HepG2 (cell line): Measurements from ENCODE around the gene ABCC10. TPM values are rescaled to one million over a fixed set of nuclear protein-coding genes. Genes with fewer than 3 reads are reported as not detected.

ENCODE experiments used
- ATM ChIP-seq: fragments of 450-650 bp; IDR thresholded peaks from 2 replicates; pipeline ENCODE4 v1.7.1; 2017; ENCODE audit warnings: mild to moderate bottlenecking, borderline replicate concordance
- BCL6 ChIP-seq: IDR thresholded peaks from 2 replicates; pipeline ENCODE4 v1.6.1; 2016; ENCODE audit warnings: missing genetic modification reagents, missing compliant biosample characterization
- HOXA3 ChIP-seq: sonication (generic); formaldehyde crosslinking; IDR thresholded peaks from 2 replicates; pipeline ENCODE4 v1.5.0; 2020; ENCODE audit warnings: missing genetic modification reagents
- MTA3 ChIP-seq: sonication (generic); formaldehyde crosslinking; IDR thresholded peaks from 2 replicates; pipeline ENCODE4 v1.4.0; 2020; ENCODE audit warnings: missing genetic modification reagents
- NR2F2 ChIP-seq: IDR thresholded peaks from 2 replicates; pipeline ENCODE4 v1.6.1; 2012; ENCODE audit warnings: low read depth, inconsistent platforms, borderline replicate concordance
- RAD21 ChIP-seq: fragments of 450-650 bp; formaldehyde crosslinking; IDR thresholded peaks from 2 replicates; pipeline ENCODE4 v1.5.0; 2020; ENCODE audit warnings: mild to moderate bottlenecking
- RBM39 ChIP-seq: fragments of 200-400 bp; formaldehyde crosslinking; IDR thresholded peaks from one replicate; pipeline ENCODE4 v1.6.1; 2018; ENCODE audit warnings: antibody characterized with exemption, mild to moderate bottlenecking, low read depth, low read length; ENCODE audit not compliant: poor library complexity, severe bottlenecking
- SCMH1 ChIP-seq: sonication (generic); formaldehyde crosslinking; IDR thresholded peaks from 2 replicates; pipeline ENCODE4 v1.9.0; 2021; ENCODE audit warnings: missing genetic modification reagents, mild to moderate bottlenecking, borderline replicate concordance
- SP2 ChIP-seq: sonication (generic); formaldehyde crosslinking; IDR thresholded peaks from 2 replicates; pipeline ENCODE4 v1.5.1; 2020; ENCODE audit warnings: mild to moderate bottlenecking, missing genetic modification reagents
- STAT5B ChIP-seq: sonication (generic); formaldehyde crosslinking; IDR thresholded peaks from 2 replicates; pipeline ENCODE4 v1.4.0; 2020; ENCODE audit warnings: missing genetic modification reagents
- TOPORS ChIP-seq: sonication (generic); formaldehyde crosslinking; IDR thresholded peaks from 2 replicates; pipeline ENCODE4 v1.8.0; 2023; ENCODE audit warnings: mild to moderate bottlenecking, missing genetic modification reagents
- U2AF2 ChIP-seq: fragments of 200-400 bp; formaldehyde crosslinking; IDR thresholded peaks from 2 replicates; pipeline ENCODE4 v1.6.1; 2017; ENCODE audit warnings: low read depth, mild to moderate bottlenecking, low read length
- ZFP37 ChIP-seq: sonication (generic); formaldehyde crosslinking; IDR thresholded peaks from 2 replicates; pipeline ENCODE4 v1.4.0; 2020; ENCODE audit warnings: missing genetic modification reagents, borderline replicate concordance
- ZNF619 ChIP-seq: sonication (generic); formaldehyde crosslinking; IDR thresholded peaks from 2 replicates; pipeline ENCODE4 v1.4.0; 2020; ENCODE audit warnings: mild to moderate bottlenecking, missing genetic modification reagents
- ZNF878 ChIP-seq: sonication (generic); formaldehyde crosslinking; IDR thresholded peaks from 2 replicates; pipeline ENCODE4 v1.8.1; 2023; ENCODE audit warnings: mild to moderate bottlenecking, missing genetic modification reagents, moderate library complexity
- ZSCAN21 ChIP-seq: sonication (generic); formaldehyde crosslinking; IDR thresholded peaks from 2 replicates; pipeline ENCODE4 v1.8.0; 2022; ENCODE audit warnings: mild to moderate bottlenecking, missing genetic modification reagents, moderate library complexity, borderline replicate concordance
- ZSCAN25 ChIP-seq: sonication (generic); formaldehyde crosslinking; IDR thresholded peaks from 2 replicates; pipeline ENCODE4 v1.8.0; 2022; ENCODE audit warnings: mild to moderate bottlenecking, missing genetic modification reagents
- polyA plus RNA-seq, 8 experiments: library from polyadenylated mRNA; depleted of rRNA in 3 of 8; stranded (reverse) in 7 of 8; unstranded in 1 of 8; fragments of >200 nt; fragmentation: Illumina TruSeq in 4 of 8; extraction: Trizol in 4 of 8; gene quantifications; 2 replicates each; pipeline versions ENCODE4 v1.2.1 to v1.2.3, GENCODE V29; 2011 to 2016; ENCODE audit warnings: low read depth in 4 of 8, missing spikeins in 1 of 8, mixed read lengths in 1 of 8; ENCODE audit not compliant: insufficient read depth in 1 of 8
- total RNA-seq, 5 experiments: library from RNA; depleted of rRNA; stranded (reverse); fragments of >200 nt; fragmentation: Illumina TruSeq; extraction: Trizol; gene quantifications; 2 replicates each; pipeline ENCODE4 v1.2.3, GENCODE V29; 2016; ENCODE audit warnings: low read depth in 1 of 5
- TF ChIP-seq, protein P1 (sequence below): sonication (generic); formaldehyde crosslinking; IDR thresholded peaks from 2 replicates; pipeline ENCODE4 v1.4.0; 2020; ENCODE audit warnings: missing genetic modification reagents, borderline replicate concordance
- TF ChIP-seq, protein P2 (sequence below): sonication (generic); formaldehyde crosslinking; IDR thresholded peaks from 2 replicates; pipeline ENCODE4 v1.8.0; 2022; ENCODE audit warnings: missing genetic modification reagents, low read depth, mild to moderate bottlenecking, borderline replicate concordance
- TF ChIP-seq, protein P3 (sequence below): sonication (generic); formaldehyde crosslinking; conservative IDR thresholded peaks from 2 replicates; pipeline ENCODE4 v1.8.0; 2022; ENCODE audit warnings: missing genetic modification reagents
- TF ChIP-seq, protein P4 (sequence below): sonication (generic); formaldehyde crosslinking; IDR thresholded peaks from 2 replicates; pipeline ENCODE4 v1.5.1; 2020; ENCODE audit warnings: mild to moderate bottlenecking, moderate library complexity, missing genetic modification reagents

ABCC10 gene
- total and polyA plus RNA-seq, 2 of the 13 experiments (the other 11 are each of a cell fraction or from before 2014, with no cell fraction given) = 16.0 to 24.3 TPM

DNA sequence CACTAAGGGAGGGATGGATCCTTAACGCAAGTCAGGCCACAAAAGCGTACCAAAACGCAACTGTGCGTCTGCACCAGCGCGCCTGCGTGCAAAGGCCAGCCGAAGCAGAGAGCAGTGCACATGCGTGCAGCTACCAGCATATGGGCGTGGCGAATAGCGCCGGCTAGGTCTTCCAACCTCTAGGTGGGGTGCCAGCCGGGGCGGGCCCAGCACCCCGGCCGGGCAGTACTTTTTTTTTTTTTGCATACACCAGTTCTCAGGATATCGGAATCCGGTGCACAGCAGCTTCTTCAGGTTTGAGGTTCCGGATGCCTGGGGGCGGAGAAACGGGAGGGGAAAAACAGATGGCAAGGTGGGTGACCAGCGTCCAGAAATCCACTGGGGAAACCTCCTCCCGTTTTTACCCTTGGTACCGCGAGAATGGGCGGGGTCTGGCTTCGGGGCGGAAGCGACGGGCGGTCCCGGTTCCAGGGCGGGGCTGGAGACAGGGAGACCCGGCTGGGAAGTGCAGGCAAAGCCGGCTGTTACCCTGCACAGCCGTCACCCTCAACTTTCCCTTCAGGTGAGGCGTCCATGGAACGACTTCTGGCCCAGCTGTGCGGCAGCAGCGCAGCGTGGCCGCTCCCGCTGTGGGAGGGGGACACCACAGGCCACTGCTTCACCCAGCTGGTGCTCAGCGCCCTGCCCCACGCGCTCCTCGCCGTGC is at the start of gene ABCC10 (continued):
- TF ChIP-seq, protein P1, sequence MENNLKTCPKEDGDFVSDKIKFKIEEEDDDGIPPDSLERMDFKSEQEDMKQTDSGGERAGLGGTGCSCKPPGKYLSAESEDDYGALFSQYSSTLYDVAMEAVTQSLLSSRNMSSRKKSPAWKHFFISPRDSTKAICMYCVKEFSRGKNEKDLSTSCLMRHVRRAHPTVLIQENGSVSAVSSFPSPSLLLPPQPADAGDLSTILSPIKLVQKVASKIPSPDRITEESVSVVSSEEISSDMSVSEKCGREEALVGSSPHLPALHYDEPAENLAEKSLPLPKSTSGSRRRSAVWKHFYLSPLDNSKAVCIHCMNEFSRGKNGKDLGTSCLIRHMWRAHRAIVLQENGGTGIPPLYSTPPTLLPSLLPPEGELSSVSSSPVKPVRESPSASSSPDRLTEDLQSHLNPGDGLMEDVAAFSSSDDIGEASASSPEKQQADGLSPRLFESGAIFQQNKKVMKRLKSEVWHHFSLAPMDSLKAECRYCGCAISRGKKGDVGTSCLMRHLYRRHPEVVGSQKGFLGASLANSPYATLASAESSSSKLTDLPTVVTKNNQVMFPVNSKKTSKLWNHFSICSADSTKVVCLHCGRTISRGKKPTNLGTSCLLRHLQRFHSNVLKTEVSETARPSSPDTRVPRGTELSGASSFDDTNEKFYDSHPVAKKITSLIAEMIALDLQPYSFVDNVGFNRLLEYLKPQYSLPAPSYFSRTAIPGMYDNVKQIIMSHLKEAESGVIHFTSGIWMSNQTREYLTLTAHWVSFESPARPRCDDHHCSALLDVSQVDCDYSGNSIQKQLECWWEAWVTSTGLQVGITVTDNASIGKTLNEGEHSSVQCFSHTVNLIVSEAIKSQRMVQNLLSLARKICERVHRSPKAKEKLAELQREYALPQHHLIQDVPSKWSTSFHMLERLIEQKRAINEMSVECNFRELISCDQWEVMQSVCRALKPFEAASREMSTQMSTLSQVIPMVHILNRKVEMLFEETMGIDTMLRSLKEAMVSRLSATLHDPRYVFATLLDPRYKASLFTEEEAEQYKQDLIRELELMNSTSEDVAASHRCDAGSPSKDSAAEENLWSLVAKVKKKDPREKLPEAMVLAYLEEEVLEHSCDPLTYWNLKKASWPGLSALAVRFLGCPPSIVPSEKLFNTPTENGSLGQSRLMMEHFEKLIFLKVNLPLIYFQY (CRISPR knock-in tag) = peak; percentile 82
- 0 out of 2 replicates have a peak, but pooled peaks have one; percentile 57 for TF ChIP-seq U2AF2
- TF ChIP-seq NR2F2 = no peak; the same call in 1 of the 2 replicates
- TF ChIP-seq BCL6 = no peak; the same call in 1 of the 2 replicates
- TF ChIP-seq TOPORS (CRISPR knock-in tag) = no peak
- TF ChIP-seq ZSCAN21 (CRISPR knock-in tag) = peak; percentile 80; the same call in 1 of the 2 replicates
- TF ChIP-seq, protein P2, sequence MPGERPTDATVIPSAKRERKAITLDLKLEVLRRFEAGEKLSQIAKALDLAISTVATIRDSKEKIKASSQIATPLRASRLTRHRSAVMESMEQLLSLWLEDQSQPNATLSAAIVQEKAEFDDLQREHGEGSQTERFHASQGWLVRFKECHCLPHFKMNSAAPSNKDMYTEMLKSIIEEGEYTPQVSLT = no peak
- peak; percentile 31 for TF ChIP-seq RBM39
- TF ChIP-seq, protein P3, sequence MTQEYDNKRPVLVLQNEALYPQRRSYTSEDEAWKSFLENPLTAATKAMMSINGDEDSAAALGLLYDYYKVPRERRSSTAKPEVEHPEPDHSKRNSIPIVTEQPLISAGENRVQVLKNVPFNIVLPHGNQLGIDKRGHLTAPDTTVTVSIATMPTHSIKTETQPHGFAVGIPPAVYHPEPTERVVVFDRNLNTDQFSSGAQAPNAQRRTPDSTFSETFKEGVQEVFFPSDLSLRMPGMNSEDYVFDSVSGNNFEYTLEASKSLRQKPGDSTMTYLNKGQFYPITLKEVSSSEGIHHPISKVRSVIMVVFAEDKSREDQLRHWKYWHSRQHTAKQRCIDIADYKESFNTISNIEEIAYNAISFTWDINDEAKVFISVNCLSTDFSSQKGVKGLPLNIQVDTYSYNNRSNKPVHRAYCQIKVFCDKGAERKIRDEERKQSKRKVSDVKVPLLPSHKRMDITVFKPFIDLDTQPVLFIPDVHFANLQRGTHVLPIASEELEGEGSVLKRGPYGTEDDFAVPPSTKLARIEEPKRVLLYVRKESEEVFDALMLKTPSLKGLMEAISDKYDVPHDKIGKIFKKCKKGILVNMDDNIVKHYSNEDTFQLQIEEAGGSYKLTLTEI (CRISPR knock-in tag) = no peak
- no peak for TF ChIP-seq SP2 (CRISPR knock-in tag)
- TF ChIP-seq STAT5B (CRISPR knock-in tag) = no peak
- TF ChIP-seq ZFP37 (CRISPR knock-in tag) = 0 out of 2 replicates have a peak, but pooled peaks have one; percentile 63
- TF ChIP-seq, protein P4, sequence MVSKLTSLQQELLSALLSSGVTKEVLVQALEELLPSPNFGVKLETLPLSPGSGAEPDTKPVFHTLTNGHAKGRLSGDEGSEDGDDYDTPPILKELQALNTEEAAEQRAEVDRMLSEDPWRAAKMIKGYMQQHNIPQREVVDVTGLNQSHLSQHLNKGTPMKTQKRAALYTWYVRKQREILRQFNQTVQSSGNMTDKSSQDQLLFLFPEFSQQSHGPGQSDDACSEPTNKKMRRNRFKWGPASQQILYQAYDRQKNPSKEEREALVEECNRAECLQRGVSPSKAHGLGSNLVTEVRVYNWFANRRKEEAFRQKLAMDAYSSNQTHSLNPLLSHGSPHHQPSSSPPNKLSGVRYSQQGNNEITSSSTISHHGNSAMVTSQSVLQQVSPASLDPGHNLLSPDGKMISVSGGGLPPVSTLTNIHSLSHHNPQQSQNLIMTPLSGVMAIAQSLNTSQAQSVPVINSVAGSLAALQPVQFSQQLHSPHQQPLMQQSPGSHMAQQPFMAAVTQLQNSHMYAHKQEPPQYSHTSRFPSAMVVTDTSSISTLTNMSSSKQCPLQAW (CRISPR knock-in tag) = peak; percentile 68
- no peak for TF ChIP-seq ATM
- peak; percentile 29; the same call in 1 of the 2 replicates for TF ChIP-seq RAD21 (CRISPR knock-in tag)
- peak; percentile 34; the same call in 1 of the 2 replicates for TF ChIP-seq ZNF878 (CRISPR knock-in tag)
- TF ChIP-seq ZNF619 (CRISPR knock-in tag) = 0 out of 2 replicates have a peak, but pooled peaks have one; percentile 9
- TF ChIP-seq SCMH1 (CRISPR knock-in tag) = no peak
- TF ChIP-seq ZSCAN25 (CRISPR knock-in tag) = no peak; the same call in 1 of the 2 replicates
- TF ChIP-seq HOXA3 = peak; percentile 97; the same call in 1 of the 2 replicates
- TF ChIP-seq MTA3 (CRISPR knock-in tag) = no peak
